ENCODE measurements around the gene TRMT10A. TPM values are rescaled to one million over a fixed set of nuclear protein-coding genes. Genes with fewer than 3 reads are reported as not detected.

The TRMT10A gene
- total RNA-seq, 4 donors from 2014 or later: 3.9 to 7.8 (median 5.8) TPM

GRCh38 chr4:99573735-99574368 is 10.0 kb upstream of the TRMT10A start:
- Histone ChIP-seq H3K27ac (no peak overlapping the region), H3K4me3 (no peak overlapping the region), H3K27me3 (peaks cover 6% of the 10 kb centered on the region), H3K36me3 (no peaks in the 10 kb centered on the region), H3K9me3 (no peaks in the 10 kb centered on the region), H3K4me1 (no peaks in the 10 kb centered on the region)
- no peak for TF ChIP-seq CTCF (IDR thresholded peaks at IDR 0.05)
- 80% methylated on average over 1 of the region's 1 CpG for WGBS
- no peak for DNase-seq (ENCODE audit: low spot score in 2 of 2)

- no peak overlapping the region for H3K4me3 ChIP-seq
- no peaks in the 10 kb centered on the region for H3K4me1 ChIP-seq
- peaks cover 6% of the 10 kb centered on the region for H3K27me3 ChIP-seq
- 79% methylated on average over 6 of the region's 6 CpGs for WGBS
- TF ChIP-seq POLR2A (IDR thresholded peaks at IDR 0.05) (no peak), CTCF (IDR thresholded peaks at IDR 0.05) (no peak), POLR2AphosphoS5 (IDR thresholded peaks at IDR 0.05) (no peak), EP300 (IDR thresholded peaks at IDR 0.05) (no peak)
- no peak for DNase-seq (ENCODE audit: low spot score in 2 of 2)
- H3K9me3 ChIP-seq: no peaks in the 10 kb centered on the region
- H3K36me3 ChIP-seq: no peaks in the 10 kb centered on the region
- no peak overlapping the region for H3K27ac ChIP-seq
Observed at GRCh38 chr4:99572527-99573240, 8.8 kb upstream of the TRMT10A start.

GRCh38 chr4:99571883-99572282 is 8.0 kb upstream of the TRMT10A start:
- 50% methylated on average over 1 of the region's 1 CpG for WGBS
- no peak overlapping the region for H3K27ac ChIP-seq

GRCh38 chr4:99564921-99565320 is 1.1 kb upstream of the TRMT10A start:
- H3K4me3 ChIP-seq: no peak overlapping the region
- no peaks in the 10 kb centered on the region for H3K36me3 ChIP-seq
- H3K9me3 ChIP-seq: no peaks in the 10 kb centered on the region
- H3K4me1 ChIP-seq: peaks cover 10% of the 10 kb centered on the region
- no peak overlapping the region for H3K27ac ChIP-seq
- peaks cover 6% of the 10 kb centered on the region for H3K27me3 ChIP-seq
- no peak for DNase-seq (ENCODE audit: low spot score in 2 of 2)
- TF ChIP-seq EP300 (IDR thresholded peaks at IDR 0.05): no peak
- TF ChIP-seq POLR2AphosphoS5 (IDR thresholded peaks at IDR 0.05): no peak
- TF ChIP-seq CTCF (IDR thresholded peaks at IDR 0.05): no peak
- no peak for TF ChIP-seq POLR2A (IDR thresholded peaks at IDR 0.05)

More at GRCh38 chr4:99571883-99572282, 8.0 kb upstream of the TRMT10A start:
- TF ChIP-seq EP300 (IDR thresholded peaks at IDR 0.05) (no peak), POLR2A (IDR thresholded peaks at IDR 0.05) (no peak)
- H3K27me3 ChIP-seq: peaks cover 11% of the 10 kb centered on the region
- H3K4me3 ChIP-seq: no peak overlapping the region
- DNase-seq (ENCODE audit: low spot score in 2 of 2): no peak
- H3K4me1 ChIP-seq: no peaks in the 10 kb centered on the region
- H3K36me3 ChIP-seq: no peaks in the 10 kb centered on the region
- no peaks in the 10 kb centered on the region for H3K9me3 ChIP-seq

GRCh38 chr4:99552872-99553271 is 11.0 kb downstream of the TRMT10A start:
- no peak for DNase-seq (ENCODE audit: low spot score in 2 of 2)
- Histone ChIP-seq H3K36me3 (no peaks in the 10 kb centered on the region), H3K27ac (no peak overlapping the region), H3K9me3 (no peaks in the 10 kb centered on the region), H3K27me3 (no peaks in the 10 kb centered on the region), H3K4me1 (no peaks in the 10 kb centered on the region), H3K4me3 (no peak overlapping the region)
- TF ChIP-seq POLR2A (IDR thresholded peaks at IDR 0.05): no peak
- no peak for TF ChIP-seq EP300 (IDR thresholded peaks at IDR 0.05)
- no peak for TF ChIP-seq CTCF (IDR thresholded peaks at IDR 0.05)
- TF ChIP-seq POLR2AphosphoS5 (IDR thresholded peaks at IDR 0.05): no peak
- WGBS: 98% methylated on average over 2 of the region's 2 CpGs
